ENCODE measurements around the gene ESPNL. TPM values are rescaled to one million over a fixed set of nuclear protein-coding genes. Genes with fewer than 3 reads are reported as not detected.

Gene ESPNL
- total RNA-seq, 4 donors from 2014 or later, result 0.44 to 2.1 TPM; not detected in 2

- 87 to 91% methylated on average over 11 to 12 of the region's 25 CpGs for WGBS, 2 donors
- TF ChIP-seq POLR2A (IDR thresholded peaks at IDR 0.05), result no peak
- no peak for DNase-seq (ENCODE audit: low spot score in 2 of 2)
These were observed 50.5 kb downstream of the ESPNL start for GRCh38 chr2:238150686-238151085.

GRCh38 chr2:238151205-238151604 is 51.1 kb downstream of the ESPNL start:
- TF ChIP-seq POLR2A (IDR thresholded peaks at IDR 0.05) (no peak), CTCF (IDR thresholded peaks at IDR 0.05) (no peak), EP300 (IDR thresholded peaks at IDR 0.05) (no peak)
- H3K27me3 ChIP-seq, result no peaks in the 10 kb centered on the region
- no peaks in the 10 kb centered on the region for H3K4me1 ChIP-seq
- 62 to 91% methylated on average over 8 of the region's 13 CpGs for WGBS, 2 donors
- H3K36me3 ChIP-seq, result no peaks in the 10 kb centered on the region
- H3K4me3 ChIP-seq, result no peak overlapping the region
- no peaks in the 10 kb centered on the region for H3K9me3 ChIP-seq
- H3K27ac ChIP-seq, result no peak overlapping the region
- DNase-seq (ENCODE audit: low spot score in 2 of 2), result no peak

More at GRCh38 chr2:238150686-238151085, 50.5 kb downstream of the ESPNL start:
- no peaks in the 10 kb centered on the region for H3K27me3 ChIP-seq
- H3K4me1 ChIP-seq, result no peaks in the 10 kb centered on the region
- H3K4me3 ChIP-seq, result no peak overlapping the region
- H3K36me3 ChIP-seq, result no peaks in the 10 kb centered on the region
- H3K9me3 ChIP-seq, result no peaks in the 10 kb centered on the region
- H3K27ac ChIP-seq, result no peak overlapping the region

- TF ChIP-seq POLR2A (IDR thresholded peaks at IDR 0.05), result no peak
- no peak for TF ChIP-seq EP300 (IDR thresholded peaks at IDR 0.05)
- TF ChIP-seq CTCF (IDR thresholded peaks at IDR 0.05), result no peak
- Histone ChIP-seq H3K4me1 (no peaks in the 10 kb centered on the region), H3K36me3 (no peaks in the 10 kb centered on the region), H3K9me3 (no peaks in the 10 kb centered on the region), H3K27ac (no peak overlapping the region), H3K27me3 (no peaks in the 10 kb centered on the region), H3K4me3 (no peak overlapping the region)
- 68 to 78% methylated on average over 13 to 16 of the region's 16 CpGs for WGBS, 2 donors
- DNase-seq (ENCODE audit: low spot score in 2 of 2), result no peak
These were observed 51.6 kb downstream of the ESPNL start for GRCh38 chr2:238151628-238152235.

- peaks cover 0 to under 1% (median 0%) of the 10 kb centered on the region in 4 donors for H3K4me1 ChIP-seq
- WGBS, 2 donors, result 78 to 84% methylated on average over 19 to 22 of the region's 22 CpGs
- no peak for TF ChIP-seq POLR2A (IDR thresholded peaks at IDR 0.05)
- TF ChIP-seq CTCF (IDR thresholded peaks at IDR 0.05), result no peak
- TF ChIP-seq EP300 (IDR thresholded peaks at IDR 0.05), result no peak
These were observed 52.9 kb downstream of the ESPNL start for GRCh38 chr2:238152771-238153688.

GRCh38 chr2:238154570-238154969 is 54.4 kb downstream of the ESPNL start:
- Histone ChIP-seq H3K4me3 (no peak overlapping the region), H3K36me3 (no peaks in the 10 kb centered on the region), H3K27ac (no peak overlapping the region), H3K9me3 (no peaks in the 10 kb centered on the region), H3K27me3 (peaks cover 0 to 14% of the 10 kb centered on the region in 2 donors), H3K4me1 (peaks cover 0 to 14% (median 4%) of the 10 kb centered on the region in 4 donors)
- TF ChIP-seq POLR2A (IDR thresholded peaks at IDR 0.05), result no peak
- no peak for TF ChIP-seq CTCF (IDR thresholded peaks at IDR 0.05)
- no peak for TF ChIP-seq EP300 (IDR thresholded peaks at IDR 0.05)
- 86 to 90% methylated on average over 9 to 10 of the region's 10 CpGs for WGBS, 2 donors
- no peak for DNase-seq (ENCODE audit: low spot score in 2 of 2)

More at GRCh38 chr2:238152771-238153688, 52.9 kb downstream of the ESPNL start:
- Histone ChIP-seq H3K36me3 (no peaks in the 10 kb centered on the region), H3K4me3 (no peak overlapping the region), H3K27ac (no peak overlapping the region), H3K9me3 (no peaks in the 10 kb centered on the region), H3K27me3 (peaks cover 0 to 2% of the 10 kb centered on the region in 2 donors)
- no peak for DNase-seq (ENCODE audit: low spot score in 2 of 2)

All from tibial nerve (tissue), 4 donors.